Endothelial cell of umbilical vein (primary cell): ENCODE measurements around the gene EIF3I. TPM values are rescaled to one million over a fixed set of nuclear protein-coding genes. Genes with fewer than 3 reads are reported as not detected.

Experiments used
- BruUV-seq: library from RNA; stranded (reverse); fragments of 400-500 nt; replicated peaks from 2 replicates; lab custom pipeline; 2021; lab: Mats Ljungman, UMichigan
- CTCF ChIA-PET: fragments of 300-600, 350-600 bp; sonication (Branson Sonifier 250); formaldehyde crosslinking; loops from one replicate; lab custom pipeline; 2021; ENCODE audit warnings: antibody characterized with exemption, inconsistent platforms; lab: Charles Lee
- POLR2A ChIA-PET: fragments of 300-600, 350-600 bp; sonication (Branson Sonifier 250); formaldehyde crosslinking; loops from one replicate; lab custom pipeline; 2021; ENCODE audit warnings: antibody characterized with exemption, inconsistent platforms; lab: Charles Lee
- DNase-seq: peaks from one replicate; pipeline ENCODE4 v3.0.0-alpha.2; 2011; ENCODE audit warnings: low read depth, low spot score
- FAIRE-seq: peaks from 2 replicates; lab custom pipeline; 2011; peaks lifted over from hg19 to GRCh38; lab: Jason Lieb, UNC
- H2AFZ ChIP-seq: 2 replicates; pipeline ENCODE4 v1.6.0; 2012; ENCODE audit warnings: low read depth, low read length, control low read depth, inconsistent platforms
- H3K27ac ChIP-seq: 2 replicates; pipeline ENCODE4 v1.5.1; 2011; ENCODE audit warnings: low read depth, mild to moderate bottlenecking, control low read depth, low read length, moderate library complexity; ENCODE audit not compliant: insufficient read depth
- H3K27me3 ChIP-seq, 2 experiments: 2 replicates each; pipeline versions ENCODE4 v1.6.0 to v1.6.1; 2011; ENCODE audit warnings: low read length in 2 of 2, mixed read lengths in 1 of 2; ENCODE audit not compliant: control insufficient read depth in 2 of 2, insufficient read depth in 2 of 2
- H3K36me3 ChIP-seq, 2 experiments: 2 replicates in 1 of 2; 3 replicates in 1 of 2; pipeline ENCODE4 v1.5.1; 2011; ENCODE audit warnings: low read length in 2 of 2, mild to moderate bottlenecking in 1 of 2, moderate library complexity in 1 of 2; ENCODE audit not compliant: control insufficient read depth in 2 of 2, insufficient read depth in 2 of 2; ENCODE audit errors: extremely low read depth in 1 of 2
- H3K4me1 ChIP-seq: 3 replicates; pipeline ENCODE4 v1.5.1; 2011; ENCODE audit warnings: mild to moderate bottlenecking, low read length; ENCODE audit not compliant: control insufficient read depth, insufficient read depth; ENCODE audit errors: extremely low read depth
- H3K4me2 ChIP-seq: 2 replicates; pipeline ENCODE4 v1.6.1; 2011; ENCODE audit warnings: low read length, control low read depth, mixed read lengths; ENCODE audit not compliant: insufficient read depth
- H3K4me3 ChIP-seq, 3 experiments: fragments of 200-600 bp in 1 of 3; sonication (generic), shearing (Covaris generic) in 1 of 3; replicated peaks in 1 of 3; 2 replicates each; pipeline ENCODE4 v1.5.1; 2011 to 2016; ENCODE audit warnings: control low read depth in 3 of 3, low read length in 3 of 3, mild to moderate bottlenecking in 2 of 3, inconsistent platforms in 1 of 3, low read depth in 1 of 3, moderate library complexity in 1 of 3; ENCODE audit not compliant: insufficient read depth in 1 of 3
- H3K79me2 ChIP-seq: 2 replicates; pipeline ENCODE4 v1.6.0; 2012; ENCODE audit warnings: low read length, inconsistent platforms; ENCODE audit not compliant: control insufficient read depth, insufficient read depth
- H3K9ac ChIP-seq: replicated peaks from 2 replicates; pipeline ENCODE3; 2011; ENCODE audit warnings: low read length, control low read depth; ENCODE audit not compliant: insufficient read depth; ENCODE audit errors: extremely low read depth
- H3K9me1 ChIP-seq: replicated peaks from 3 replicates; pipeline ENCODE4 v1.6.0; 2011; ENCODE audit warnings: mild to moderate bottlenecking, low read length; ENCODE audit not compliant: control insufficient read depth, insufficient read depth; ENCODE audit errors: extremely low read depth
- H3K9me3 ChIP-seq: replicated peaks from 2 replicates; pipeline ENCODE4 v1.5.1; 2012; ENCODE audit warnings: low read length, inconsistent platforms; ENCODE audit not compliant: control insufficient read depth, insufficient read depth
- H4K20me1 ChIP-seq: replicated peaks from 2 replicates; pipeline ENCODE3; 2011; ENCODE audit warnings: mild to moderate bottlenecking, low read length; ENCODE audit not compliant: control insufficient read depth, insufficient read depth; ENCODE audit errors: extremely low read depth
- EZH2 ChIP-seq: IDR thresholded peaks from 2 replicates; pipeline ENCODE4 v1.6.1; 2012; ENCODE audit warnings: borderline replicate concordance, low read depth, mild to moderate bottlenecking, moderate library complexity, low read length, inconsistent platforms; ENCODE audit not compliant: severe bottlenecking
- FOS ChIP-seq: IDR thresholded peaks from 2 replicates; pipeline ENCODE4 v1.6.1; 2011; ENCODE audit warnings: mild to moderate bottlenecking, low read length, moderate library complexity, borderline replicate concordance; ENCODE audit not compliant: insufficient read depth
- GATA2 ChIP-seq: IDR thresholded peaks from 2 replicates; pipeline ENCODE4 v1.7.0; 2011; ENCODE audit warnings: low read depth, mild to moderate bottlenecking, moderate library complexity, mixed read lengths, low read length; ENCODE audit not compliant: insufficient read length, insufficient read depth
- JUN ChIP-seq: IDR thresholded peaks from 2 replicates; pipeline ENCODE4 v1.6.1; 2011; ENCODE audit warnings: borderline replicate concordance, low read depth; ENCODE audit not compliant: insufficient read length, insufficient read depth
- MAX ChIP-seq: IDR thresholded peaks from 2 replicates; pipeline ENCODE4 v1.6.1; 2011; ENCODE audit not compliant: insufficient read depth, insufficient read length
- MYC ChIP-seq: IDR thresholded peaks from one replicate; pipeline ENCODE4 v1.6.1; 2011; ENCODE audit warnings: mild to moderate bottlenecking, low read depth, low read length
- POLR2A ChIP-seq: IDR thresholded peaks from 2 replicates; pipeline ENCODE4 v1.6.1; 2012; ENCODE audit warnings: low read depth, mild to moderate bottlenecking, control low read depth, low read length
- POLR2AphosphoS5 ChIP-seq: IDR thresholded peaks from 2 replicates; pipeline ENCODE4 v1.6.1; 2012; ENCODE audit warnings: low read depth, mild to moderate bottlenecking, control low read depth, low read length, moderate library complexity; ENCODE audit not compliant: insufficient read depth
- dilution Hi-C: fragments of 300-500 bp; cut with MboI; formaldehyde crosslinking; loops from one replicate; pipeline ENCODE4 v1.15.0; 2019; ENCODE audit warnings: low sequenced_read_pairs; ENCODE audit not compliant: extremely low pct_ligation_motif_present
- intact Hi-C: fragments of 100-400 bp; cut with micrococcal nuclease; formaldehyde crosslinking; loops from one replicate; pipeline ENCODE4 v1.10.0; 2022
- polyA plus RNA-seq, 4 experiments: library from polyadenylated mRNA; depleted of rRNA in 3 of 4; stranded (reverse) in 3 of 4; unstranded in 1 of 4; fragments of >200 nt; gene quantifications; 2 replicates each; pipeline versions ENCODE4 v1.2.1 to v1.2.3, GENCODE V29; 2011 to 2012; ENCODE audit warnings: missing spikeins in 1 of 4
- total RNA-seq: library from RNA; stranded (reverse); gene quantifications from 2 replicates; pipeline ENCODE4 v1.2.3, GENCODE V29; 2021
- TF ChIP-seq, protein P1 (sequence below), 2 donors: IDR thresholded peaks; 1 replicate in 1 of 2; 2 replicates in 1 of 2; pipeline ENCODE4 v1.5.1; 2011; ENCODE audit warnings: low read length in 2 of 2, mild to moderate bottlenecking in 2 of 2, moderate library complexity in 2 of 2, control low read depth in 1 of 2, inconsistent platforms in 1 of 2, low read depth in 1 of 2; ENCODE audit not compliant: insufficient read depth in 1 of 2; ENCODE audit errors: extremely low read depth in 1 of 2

The EIF3I gene
- total and polyA plus RNA-seq, 2 donors (not counting 3 experiments of a cell fraction or from before 2014, with no cell fraction given), result 186 to 331 TPM

- H3K27me3 ChIP-seq, result no peaks in the 10 kb centered on the region
- H3K4me3 ChIP-seq, result no peak overlapping the region
- dilution Hi-C loops, result no loop called here
- no peak overlapping the region for H3K27ac ChIP-seq
- H3K79me2 ChIP-seq, result peaks cover 24% of the 10 kb centered on the region
- H2AFZ ChIP-seq, result no peak overlapping the region
- H3K9me1 ChIP-seq, result no peaks in the 10 kb centered on the region
- H4K20me1 ChIP-seq, result no peaks in the 10 kb centered on the region
- peaks cover 14 to 22% of the 10 kb centered on the region in 2 experiments for H3K36me3 ChIP-seq
- H3K4me1 ChIP-seq, result peaks cover 26% of the 10 kb centered on the region
- no peak for DNase-seq
- no peaks in the 10 kb centered on the region for H3K9me3 ChIP-seq
- POLR2A ChIA-PET, result interaction anchor here (0.7 to 2.4 kb wide), 3 partner anchors 72 to 111 kb away, joined by 3 to 8 read pairs (median 4); partner anchors contain the start of gene MARCKSL1
- CTCF ChIA-PET, result interaction anchor here (1.0 to 2.4 kb wide), 7 partner anchors 9 to 98 kb away, joined by 3 to 33 read pairs (median 7); no protein-coding TSS in a partner anchor
- intact Hi-C loops, result loop anchor here (5.0 kb wide), 1 partner anchor 113 kb away; the partner anchor contains the start of gene MARCKSL1
- H3K4me2 ChIP-seq, result no peak overlapping the region
- FAIRE-seq, result no peak
- TF ChIP-seq MYC (no peak), GATA2 (no peak), JUN (no peak)
- BruUV-seq, result no TSS peak
- no peak overlapping the region for H3K9ac ChIP-seq
These were observed 2.1 kb downstream of the EIF3I start for GRCh38 chr1:32224285-32224684.

GRCh38 chr1:32228771-32229170 is 6.6 kb downstream of the EIF3I start:
- Histone ChIP-seq H3K9me1 (no peaks in the 10 kb centered on the region), H3K9me3 (no peaks in the 10 kb centered on the region), H3K4me2 (no peak overlapping the region), H3K4me3 (no peak overlapping the region), H2AFZ (no peak overlapping the region), H3K9ac (no peak overlapping the region), H3K79me2 (peaks cover 8% of the 10 kb centered on the region), H3K27ac (no peak overlapping the region), H3K4me1 (peaks cover 4% of the 10 kb centered on the region), H4K20me1 (no peaks in the 10 kb centered on the region), H3K27me3 (no peaks in the 10 kb centered on the region), H3K36me3 (peaks cover 13 to 30% of the 10 kb centered on the region in 2 experiments)
- FAIRE-seq, result no peak
- POLR2A ChIA-PET, result no interaction called here
- no peak for DNase-seq
- TF ChIP-seq GATA2 (no peak), POLR2AphosphoS5 (no peak), POLR2A (no peak), EZH2 (no peak), MAX (no peak), MYC (no peak), FOS (no peak), JUN (no peak)
- TF ChIP-seq, protein P1, sequence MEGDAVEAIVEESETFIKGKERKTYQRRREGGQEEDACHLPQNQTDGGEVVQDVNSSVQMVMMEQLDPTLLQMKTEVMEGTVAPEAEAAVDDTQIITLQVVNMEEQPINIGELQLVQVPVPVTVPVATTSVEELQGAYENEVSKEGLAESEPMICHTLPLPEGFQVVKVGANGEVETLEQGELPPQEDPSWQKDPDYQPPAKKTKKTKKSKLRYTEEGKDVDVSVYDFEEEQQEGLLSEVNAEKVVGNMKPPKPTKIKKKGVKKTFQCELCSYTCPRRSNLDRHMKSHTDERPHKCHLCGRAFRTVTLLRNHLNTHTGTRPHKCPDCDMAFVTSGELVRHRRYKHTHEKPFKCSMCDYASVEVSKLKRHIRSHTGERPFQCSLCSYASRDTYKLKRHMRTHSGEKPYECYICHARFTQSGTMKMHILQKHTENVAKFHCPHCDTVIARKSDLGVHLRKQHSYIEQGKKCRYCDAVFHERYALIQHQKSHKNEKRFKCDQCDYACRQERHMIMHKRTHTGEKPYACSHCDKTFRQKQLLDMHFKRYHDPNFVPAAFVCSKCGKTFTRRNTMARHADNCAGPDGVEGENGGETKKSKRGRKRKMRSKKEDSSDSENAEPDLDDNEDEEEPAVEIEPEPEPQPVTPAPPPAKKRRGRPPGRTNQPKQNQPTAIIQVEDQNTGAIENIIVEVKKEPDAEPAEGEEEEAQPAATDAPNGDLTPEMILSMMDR (IDR thresholded peaks at IDR 0.05; ENCODE audit: extremely low read depth in 1 of 2, insufficient read depth in 1 of 2, low read depth in 1 of 2, low read length in 2 of 2), result no peak
- intact Hi-C loops, result no loop called here
- no TSS peak for BruUV-seq
- CTCF ChIA-PET, result interaction anchor here (1.5 to 3.2 kb wide), 3 partner anchors 13 to 88 kb away, joined by 7 to 13 read pairs (median 7); no protein-coding TSS in a partner anchor
- dilution Hi-C loops, result no loop called here
